ENCODE results near the gene MAG. TPM values are rescaled to one million over a fixed set of nuclear protein-coding genes. Genes with fewer than 3 reads are reported as not detected.

Gene MAG
- total and polyA plus RNA-seq, 9 of the 15 experiments (the other 6 are each of a cell fraction or from before 2014, with no cell fraction given), result 0.11 to 10.0 (median 1.6) TPM

GRCh38 chr19:35295792-35296462 is 4.0 kb downstream of the MAG start (continued):
- TF ChIP-seq, protein P1, sequence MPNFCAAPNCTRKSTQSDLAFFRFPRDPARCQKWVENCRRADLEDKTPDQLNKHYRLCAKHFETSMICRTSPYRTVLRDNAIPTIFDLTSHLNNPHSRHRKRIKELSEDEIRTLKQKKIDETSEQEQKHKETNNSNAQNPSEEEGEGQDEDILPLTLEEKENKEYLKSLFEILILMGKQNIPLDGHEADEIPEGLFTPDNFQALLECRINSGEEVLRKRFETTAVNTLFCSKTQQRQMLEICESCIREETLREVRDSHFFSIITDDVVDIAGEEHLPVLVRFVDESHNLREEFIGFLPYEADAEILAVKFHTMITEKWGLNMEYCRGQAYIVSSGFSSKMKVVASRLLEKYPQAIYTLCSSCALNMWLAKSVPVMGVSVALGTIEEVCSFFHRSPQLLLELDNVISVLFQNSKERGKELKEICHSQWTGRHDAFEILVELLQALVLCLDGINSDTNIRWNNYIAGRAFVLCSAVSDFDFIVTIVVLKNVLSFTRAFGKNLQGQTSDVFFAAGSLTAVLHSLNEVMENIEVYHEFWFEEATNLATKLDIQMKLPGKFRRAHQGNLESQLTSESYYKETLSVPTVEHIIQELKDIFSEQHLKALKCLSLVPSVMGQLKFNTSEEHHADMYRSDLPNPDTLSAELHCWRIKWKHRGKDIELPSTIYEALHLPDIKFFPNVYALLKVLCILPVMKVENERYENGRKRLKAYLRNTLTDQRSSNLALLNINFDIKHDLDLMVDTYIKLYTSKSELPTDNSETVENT (CRISPR knock-in tag; IDR thresholded peaks at IDR 0.05), result no peak
- TF ChIP-seq ZKSCAN1 (IDR thresholded peaks at IDR 0.05; ENCODE audit: low read depth, low read length) (no peak), SMC3 (conservative IDR thresholded peaks at IDR 0.05; ENCODE audit: insufficient read depth, low read depth, low read length) (no peak), STAT5A (IDR thresholded peaks at IDR 0.05; ENCODE audit: borderline replicate concordance, low read length) (no peak), TBP (optimal IDR thresholded peaks at IDR 0.05; ENCODE audit: low read depth, low read length) (no peak), ZNF609 (CRISPR knock-in tag; IDR thresholded peaks at IDR 0.05; ENCODE audit: borderline replicate concordance) (no peak), PHF20 (IDR thresholded peaks at IDR 0.05; ENCODE audit: partially characterized antibody) (no peak), LARP7 (IDR thresholded peaks at IDR 0.05) (no peak), ZNF699 (CRISPR knock-in tag; IDR thresholded peaks at IDR 0.05; ENCODE audit: insufficient replicate concordance) (no peak), JUND (IDR thresholded peaks at IDR 0.05; ENCODE audit: borderline replicate concordance, low read depth, low read length) (no peak), JUND (tag; IDR thresholded peaks at IDR 0.05; ENCODE audit: borderline replicate concordance, low read depth, low read length) (no peak), FOS (IDR thresholded peaks at IDR 0.05; ENCODE audit: extremely low read depth, insufficient read length) (no peak), CXXC5 (CRISPR knock-in tag; IDR thresholded peaks at IDR 0.05) (0 out of 2 replicates have a peak, but pooled peaks have one; percentile 34), FOXK1 (CRISPR knock-in tag; IDR thresholded peaks at IDR 0.05; ENCODE audit: borderline replicate concordance) (no peak), ZFP30 (CRISPR knock-in tag; IDR thresholded peaks at IDR 0.05; ENCODE audit: borderline replicate concordance) (no peak), TGIF2 (CRISPR knock-in tag; IDR thresholded peaks at IDR 0.05) (no peak), MYC (IDR thresholded peaks at IDR 0.05; ENCODE audit: low read depth, low read length) (0 out of 2 replicates have a peak, but pooled peaks have one; percentile 19), MYC (CRISPR knock-in tag; IDR thresholded peaks at IDR 0.05; ENCODE audit: borderline replicate concordance, low read depth) (no peak), ZNF3 (CRISPR knock-in tag; IDR thresholded peaks at IDR 0.05) (no peak), ZNF354B (CRISPR knock-in tag; IDR thresholded peaks at IDR 0.05) (no peak)
- TF ChIP-seq, protein P2, sequence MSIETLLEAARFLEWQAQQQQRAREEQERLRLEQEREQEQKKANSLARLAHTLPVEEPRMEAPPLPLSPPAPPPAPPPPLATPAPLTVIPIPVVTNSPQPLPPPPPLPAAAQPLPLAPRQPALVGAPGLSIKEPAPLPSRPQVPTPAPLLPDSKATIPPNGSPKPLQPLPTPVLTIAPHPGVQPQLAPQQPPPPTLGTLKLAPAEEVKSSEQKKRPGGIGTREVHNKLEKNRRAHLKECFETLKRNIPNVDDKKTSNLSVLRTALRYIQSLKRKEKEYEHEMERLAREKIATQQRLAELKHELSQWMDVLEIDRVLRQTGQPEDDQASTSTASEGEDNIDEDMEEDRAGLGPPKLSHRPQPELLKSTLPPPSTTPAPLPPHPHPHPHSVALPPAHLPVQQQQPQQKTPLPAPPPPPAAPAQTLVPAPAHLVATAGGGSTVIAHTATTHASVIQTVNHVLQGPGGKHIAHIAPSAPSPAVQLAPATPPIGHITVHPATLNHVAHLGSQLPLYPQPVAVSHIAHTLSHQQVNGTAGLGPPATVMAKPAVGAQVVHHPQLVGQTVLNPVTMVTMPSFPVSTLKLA (conservative IDR thresholded peaks at IDR 0.05), result no peak

Data from K562 (cell line).